Psoas muscle (tissue), 8 donors: ENCODE data around the gene FRAS1. TPM values are rescaled to one million over a fixed set of nuclear protein-coding genes. Genes with fewer than 3 reads are reported as not detected.

ENCODE experiments used
- ATAC-seq, 4 donors: fragments of 200-7000 bp; cut with Tn5 transposase; one replicate each; pipeline ENCODE4 v1.9.1; 2020; ENCODE audit warnings: moderate library complexity in 3 of 4, mild to moderate bottlenecking in 2 of 4
- DNase-seq, 2 donors: peaks; one replicate each; pipeline ENCODE4 v3.0.0-alpha.2; 2020
- H3K27ac ChIP-seq: fragments of 200-600 bp; one replicate; pipeline ENCODE4 v1.8.0; 2022
- H3K27me3 ChIP-seq, 3 donors: fragments of 200-600 bp in 1 of 3; one replicate each; pipeline versions ENCODE4 v1.6.1 to v1.8.0; 2013 to 2022; ENCODE audit warnings: low read length in 2 of 3, mild to moderate bottlenecking in 2 of 3, moderate library complexity in 1 of 3; ENCODE audit not compliant: insufficient read depth in 3 of 3
- H3K36me3 ChIP-seq, 2 donors: fragments of 200-600 bp in 1 of 2; one replicate each; pipeline versions ENCODE4 v1.6.1 to v1.8.0; 2013 to 2022; ENCODE audit warnings: low read depth in 1 of 2, mild to moderate bottlenecking in 1 of 2, moderate library complexity in 1 of 2; ENCODE audit not compliant: insufficient read depth in 1 of 2
- H3K4me1 ChIP-seq: fragments of 200-600 bp; one replicate; pipeline ENCODE4 v1.8.0; 2022
- H3K4me3 ChIP-seq: fragments of 200-600 bp; one replicate; pipeline ENCODE4 v1.8.0; 2022; ENCODE audit warnings: mild to moderate bottlenecking
- H3K9me3 ChIP-seq: fragments of 200-600 bp; one replicate; pipeline ENCODE4 v1.8.0; 2022
- WGBS, 3 donors: extraction: QIAGEN DNeasy Blood & Tissue Kit; methylation state at CpG; one replicate each; pipeline versions ENCODE4 v1.1.6 to v1.1.7; 2013; 5-methylcytosine and 5-hydroxymethylcytosine counted together
- intact Hi-C, 2 donors: fragments of 100-400 bp; cut with DNase I; formaldehyde crosslinking; loops; one replicate each; pipeline versions ENCODE4 v1.11.0 to v1.14.2; 2022
- polyA plus RNA-seq, 3 donors: library from polyadenylated mRNA; stranded (reverse); fragments of 200-250 nt; gene quantifications; one replicate each; pipeline ENCODE4 v1.2.3, GENCODE V29; 2013
- total RNA-seq, 4 donors: library from RNA; stranded (reverse); fragmentation: NEBNext Ultra II Directional in 2 of 4; extraction: Animal tissue kit (Norgen Biotek cat#: 25700) in 2 of 4; gene quantifications; one replicate each; pipeline versions ENCODE4 v1.2.1 to v1.2.4, GENCODE V29; 2021 to 2023
- TF ChIP-seq, protein P1 (sequence below): fragments of 200-600 bp; IDR thresholded peaks from one replicate; pipeline ENCODE4 v1.8.0; 2022; ENCODE audit warnings: antibody characterized with exemption
- donor health status: healthy with polysubstance abuse.
- donor health status: DM: no; HTN: no; CAD: no; lungs with moderate emphysema.
- donor health status: Bipolar disorder and iron deficiency.
- donor health status: healthy.
- donor health status: DM: yes; HTN: yes; CAD: no.
- donor health status: DM: no; HTN: no; CAD: no.
- donor health status: DM: no; HTN: no; CAD: no.
- donor health status: DM: yes; HTN: yes; CAD: no.

Gene FRAS1
- total and polyA plus RNA-seq, 7 donors: 0.08 to 3.0 (median 0.42) TPM

GRCh38 chr4:78165758-78166157 is 108.6 kb downstream of the FRAS1 start:
- DNase-seq (no peak), ATAC-seq (no peak)

GRCh38 chr4:78166622-78167021 is 109.5 kb downstream of the FRAS1 start:
- intact Hi-C loops: no loop called here
- no peak overlapping the region for H3K27ac ChIP-seq

More at GRCh38 chr4:78165758-78166157, 108.6 kb downstream of the FRAS1 start:
- 92 to 97% (median 96%) methylated on average over 2 of the region's 2 CpGs for WGBS, 3 donors
- no peak overlapping the region for H3K27ac ChIP-seq
- H3K4me3 ChIP-seq: no peak overlapping the region
- H3K4me1 ChIP-seq: no peaks in the 10 kb centered on the region
- TF ChIP-seq, protein P1, sequence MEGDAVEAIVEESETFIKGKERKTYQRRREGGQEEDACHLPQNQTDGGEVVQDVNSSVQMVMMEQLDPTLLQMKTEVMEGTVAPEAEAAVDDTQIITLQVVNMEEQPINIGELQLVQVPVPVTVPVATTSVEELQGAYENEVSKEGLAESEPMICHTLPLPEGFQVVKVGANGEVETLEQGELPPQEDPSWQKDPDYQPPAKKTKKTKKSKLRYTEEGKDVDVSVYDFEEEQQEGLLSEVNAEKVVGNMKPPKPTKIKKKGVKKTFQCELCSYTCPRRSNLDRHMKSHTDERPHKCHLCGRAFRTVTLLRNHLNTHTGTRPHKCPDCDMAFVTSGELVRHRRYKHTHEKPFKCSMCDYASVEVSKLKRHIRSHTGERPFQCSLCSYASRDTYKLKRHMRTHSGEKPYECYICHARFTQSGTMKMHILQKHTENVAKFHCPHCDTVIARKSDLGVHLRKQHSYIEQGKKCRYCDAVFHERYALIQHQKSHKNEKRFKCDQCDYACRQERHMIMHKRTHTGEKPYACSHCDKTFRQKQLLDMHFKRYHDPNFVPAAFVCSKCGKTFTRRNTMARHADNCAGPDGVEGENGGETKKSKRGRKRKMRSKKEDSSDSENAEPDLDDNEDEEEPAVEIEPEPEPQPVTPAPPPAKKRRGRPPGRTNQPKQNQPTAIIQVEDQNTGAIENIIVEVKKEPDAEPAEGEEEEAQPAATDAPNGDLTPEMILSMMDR: no peak
- H3K9me3 ChIP-seq: no peaks in the 10 kb centered on the region
- intact Hi-C loops: no loop called here
- no peaks in the 10 kb centered on the region for H3K27me3 ChIP-seq
- H3K36me3 ChIP-seq: no peaks in the 10 kb centered on the region

GRCh38 chr4:78167510-78167909 is 110.4 kb downstream of the FRAS1 start:
- 81 to 88% (median 83%) methylated on average over 1 of the region's 1 CpG for WGBS, 3 donors

More at GRCh38 chr4:78166622-78167021, 109.5 kb downstream of the FRAS1 start:
- TF ChIP-seq, protein P1: no peak
- DNase-seq (no peak), ATAC-seq (no peak)
- Histone ChIP-seq H3K27me3 (no peaks in the 10 kb centered on the region), H3K36me3 (no peaks in the 10 kb centered on the region), H3K4me1 (no peaks in the 10 kb centered on the region), H3K4me3 (no peak overlapping the region), H3K9me3 (no peaks in the 10 kb centered on the region)

GRCh38 chr4:78168029-78168428 is 110.9 kb downstream of the FRAS1 start:
- H3K36me3 ChIP-seq: no peaks in the 10 kb centered on the region
- H3K4me1 ChIP-seq: no peaks in the 10 kb centered on the region
- no peak overlapping the region for H3K4me3 ChIP-seq
- no peak overlapping the region for H3K27ac ChIP-seq
- TF ChIP-seq, protein P1: no peak
- WGBS, 3 donors: 81% methylated on average over 3 of the region's 3 CpGs
- DNase-seq: no peak
- ATAC-seq: no peak
- no peaks in the 10 kb centered on the region for H3K27me3 ChIP-seq
- H3K9me3 ChIP-seq: no peaks in the 10 kb centered on the region
- intact Hi-C loops: no loop called here

More at GRCh38 chr4:78167510-78167909, 110.4 kb downstream of the FRAS1 start:
- DNase-seq: no peak
- Histone ChIP-seq H3K27ac (no peak overlapping the region), H3K36me3 (no peaks in the 10 kb centered on the region), H3K4me3 (no peak overlapping the region), H3K27me3 (no peaks in the 10 kb centered on the region), H3K9me3 (no peaks in the 10 kb centered on the region), H3K4me1 (no peaks in the 10 kb centered on the region)
- intact Hi-C loops: no loop called here
- ATAC-seq: no peak
- TF ChIP-seq, protein P1: no peak

- intact Hi-C loops: no loop called here
- no peak overlapping the region for H3K27ac ChIP-seq
- TF ChIP-seq, protein P1: no peak
- no peaks in the 10 kb centered on the region for H3K36me3 ChIP-seq
- no peaks in the 10 kb centered on the region for H3K9me3 ChIP-seq
- H3K27me3 ChIP-seq: no peaks in the 10 kb centered on the region
- H3K4me1 ChIP-seq: no peaks in the 10 kb centered on the region
- DNase-seq (no peak), ATAC-seq (no peak)
- 95 to 98% (median 96%) methylated on average over 1 of the region's 1 CpG for WGBS, 3 donors
- H3K4me3 ChIP-seq: no peak overlapping the region
Measured at GRCh38 chr4:78169728-78170127, 112.6 kb downstream of the FRAS1 start.
